Measurements from ENCODE around the gene DOCK3. TPM values are rescaled to one million over a fixed set of nuclear protein-coding genes. Genes with fewer than 3 reads are reported as not detected.
A peak's percentile ranks its signal among the peaks of the same experiment; 100 is the strongest.
"Not testable (repeated sequence)": the region's sequence is repeated elsewhere in the genome, so short reads cannot be mapped to it uniquely, and the experiment has no call there.

The DOCK3 gene
- total RNA-seq, 8 experiments from 2014 or later, result 1.0 to 17.3 (median 9.7) TPM

DNA sequence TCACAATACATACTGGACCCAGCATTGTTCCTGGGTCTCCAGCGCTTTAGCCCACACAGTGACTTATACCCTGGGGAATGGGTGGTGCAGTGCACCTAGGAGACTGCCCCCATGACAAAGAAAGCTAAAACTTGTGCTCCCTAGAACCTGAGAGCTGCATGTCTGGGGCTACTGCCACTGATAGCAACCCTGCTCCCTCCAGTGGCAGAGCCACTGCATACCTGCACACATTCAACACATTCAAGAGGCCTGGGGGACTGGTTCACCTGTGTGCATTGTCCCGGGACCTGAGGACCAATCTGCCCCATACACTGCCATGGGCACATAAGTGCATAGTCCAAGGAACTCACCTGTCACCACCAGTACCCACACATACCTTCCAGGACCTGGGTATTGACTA, 407.6 kb downstream of the DOCK3 start:
- 20 to 100% (median 83%) methylated on average over 1 of the region's 2 CpGs; no CpG with 5 or more reads in 7 of the 10 experiments for WGBS, 10 experiments
- in situ Hi-C loops (cut with MboI; ENCODE audit: low pct_unique_long_range_greater_than_20kb in 2 of 9, low sequenced_read_pairs in 9 of 9, unreplicated experiment in 9 of 9), result no loop called here
- no peak for ATAC-seq (replicated peaks in 6 of 8)
- H3K4me1 ChIP-seq (replicated peaks in 1 of 2), result no peaks in the 10 kb centered on the region
- no peak overlapping the region for H3K4me3 ChIP-seq
- H3K27ac ChIP-seq, result no peak overlapping the region

DNA sequence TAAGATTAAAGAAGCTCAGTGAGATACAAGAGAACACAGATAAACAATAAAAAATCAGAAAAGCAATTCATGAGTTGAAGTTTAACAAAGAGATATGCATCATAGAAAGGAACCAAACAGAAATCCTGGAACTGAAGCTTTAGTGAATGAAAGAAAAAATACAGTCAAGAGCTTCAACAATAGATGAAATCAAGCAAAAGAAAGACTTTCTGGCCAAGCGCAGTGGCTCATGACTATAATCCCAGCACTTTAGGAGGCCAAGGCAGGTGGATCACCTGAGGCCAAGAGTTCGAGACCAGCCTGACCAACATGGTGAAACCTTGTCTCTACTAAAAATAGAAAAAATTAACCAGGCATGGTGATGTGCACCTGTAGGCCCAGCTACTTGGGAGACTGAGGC, 408.8 kb downstream of the DOCK3 start:
- no peak overlapping the region for H3K27ac ChIP-seq
- ATAC-seq (replicated peaks in 6 of 8), result no peak
- no peak overlapping the region for H3K4me3 ChIP-seq
- no peaks in the 10 kb centered on the region for H3K4me1 ChIP-seq (replicated peaks in 1 of 2)
- in situ Hi-C loops (cut with MboI; ENCODE audit: low pct_unique_long_range_greater_than_20kb in 2 of 9, low sequenced_read_pairs in 9 of 9, unreplicated experiment in 9 of 9), result no loop called here
- 48 to 100% (median 94%) methylated on average over 1 to 2 of the region's 2 CpGs; no CpG with 5 or more reads in 1 of the 10 experiments for WGBS, 10 experiments

DNA sequence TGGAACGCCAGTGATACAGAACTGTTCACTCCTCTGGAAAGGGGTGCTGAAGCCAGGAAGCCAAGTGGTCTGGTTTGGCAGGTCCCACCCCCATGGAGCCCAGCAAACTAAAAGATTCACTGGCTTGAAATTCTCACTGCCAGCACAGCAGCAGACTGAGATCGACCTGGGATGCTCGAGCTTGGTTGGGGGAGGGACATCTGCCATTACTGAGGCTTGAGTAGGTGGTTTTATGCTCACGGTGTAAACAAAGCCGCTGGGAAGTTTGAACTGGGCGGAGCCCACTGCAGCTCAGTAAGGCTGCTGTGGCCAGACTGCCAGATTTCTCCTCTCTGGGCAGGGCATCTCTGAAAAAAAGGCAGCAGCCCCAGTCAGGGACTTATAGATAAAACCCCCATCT, 417.4 kb downstream of the DOCK3 start:
- WGBS, 10 experiments, result 33 to 100% (median 71%) methylated on average over 1 to 5 of the region's 6 CpGs; no CpG with 5 or more reads in 5 of the 10 experiments
- in situ Hi-C loops (cut with MboI; ENCODE audit: low pct_unique_long_range_greater_than_20kb in 2 of 9, low sequenced_read_pairs in 9 of 9, unreplicated experiment in 9 of 9); H3K27ac ChIP-seq; ATAC-seq (replicated peaks in 6 of 8); H3K4me1 ChIP-seq (replicated peaks in 1 of 2); H3K4me3 ChIP-seq: not testable (repeated sequence)

DNA sequence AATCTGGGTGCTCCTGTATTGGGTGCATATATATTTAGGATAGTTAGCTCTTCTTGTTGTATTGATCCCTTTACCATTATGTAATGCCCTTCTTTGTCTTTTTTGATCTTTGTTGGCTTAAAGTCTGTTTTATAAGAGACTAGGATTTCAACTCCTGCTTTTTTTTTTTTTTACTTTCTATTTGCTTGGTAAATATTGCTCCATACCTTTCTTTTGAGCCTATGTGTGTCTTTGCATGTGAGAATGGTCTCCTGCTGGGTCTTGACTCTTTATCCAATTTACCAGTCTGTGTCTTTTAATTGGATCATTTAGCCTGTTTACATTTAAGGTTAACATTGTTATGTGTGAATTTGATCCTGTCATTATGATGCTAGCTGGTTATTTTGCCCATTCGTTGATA, 420.1 kb downstream of the DOCK3 start:
- 0 to 100% (median 39%) methylated on average over 1 of the region's 1 CpG; no CpG with 5 or more reads in 4 of the 10 experiments for WGBS, 10 experiments
- H3K27ac ChIP-seq; H3K4me1 ChIP-seq (replicated peaks in 1 of 2); in situ Hi-C loops (cut with MboI; ENCODE audit: low pct_unique_long_range_greater_than_20kb in 2 of 9, low sequenced_read_pairs in 9 of 9, unreplicated experiment in 9 of 9); H3K4me3 ChIP-seq; ATAC-seq (replicated peaks in 6 of 8): not testable (repeated sequence)

DNA sequence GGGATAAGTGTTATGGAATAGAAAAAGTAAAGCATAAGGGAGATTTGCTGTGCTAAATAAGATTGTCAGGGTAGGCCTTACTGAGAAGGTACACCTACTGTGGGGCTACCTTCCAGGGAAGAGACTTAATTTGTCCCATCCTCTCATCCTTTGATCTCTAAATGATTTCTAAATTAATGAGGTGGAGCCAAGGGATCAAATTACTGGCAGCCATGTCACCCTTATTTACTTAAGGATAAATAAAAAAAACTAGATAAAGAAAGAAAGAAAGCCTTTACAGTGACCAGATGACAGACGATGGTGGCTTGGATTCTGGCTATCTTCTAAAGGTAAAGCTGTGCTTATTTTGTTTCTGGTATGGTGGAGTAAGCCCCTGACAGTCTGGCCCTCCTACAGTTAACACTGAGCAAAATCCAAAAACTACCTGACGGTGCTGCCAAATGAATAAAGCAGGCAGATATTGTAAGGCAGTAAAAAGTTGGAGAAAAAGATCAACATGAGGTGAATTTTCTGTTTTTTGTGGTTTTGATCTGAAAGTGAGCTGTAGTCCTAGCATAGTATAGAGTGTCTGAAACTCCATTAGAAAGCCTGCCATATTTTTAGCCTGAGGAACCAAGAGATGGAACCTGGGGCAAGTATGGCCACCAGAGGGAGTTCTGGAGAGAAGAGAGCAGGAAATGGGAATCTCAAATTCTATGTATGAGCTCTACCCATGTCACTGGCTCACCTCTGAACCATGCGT, 425.2 kb downstream of the DOCK3 start:
- in situ Hi-C loops (cut with MboI; ENCODE audit: low pct_unique_long_range_greater_than_20kb in 2 of 9, low sequenced_read_pairs in 9 of 9, unreplicated experiment in 9 of 9), result loop anchor here in 2 of 9 experiments (10.0 to 25.0 kb wide), 2 partner anchors 262 to 275 kb away; no protein-coding TSS in a partner anchor
- peaks cover 0 to 3% of the 10 kb centered on the region in 2 donors for H3K4me1 ChIP-seq (replicated peaks in 1 of 2)

DNA sequence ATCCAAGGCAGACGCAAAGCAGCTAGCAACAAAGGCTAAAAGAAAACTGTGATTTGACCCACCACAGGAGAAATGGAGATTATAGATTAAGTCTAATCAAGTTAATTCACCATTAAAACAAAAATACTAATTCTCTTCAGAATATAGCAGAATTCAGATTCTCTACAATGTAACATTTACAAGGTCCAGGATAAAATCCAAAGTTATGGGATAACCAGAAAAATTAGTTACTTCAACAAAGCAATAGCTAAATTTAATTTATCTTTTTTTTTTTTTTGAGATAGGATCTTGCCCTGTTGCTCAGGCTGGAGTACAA, 425.8 kb downstream of the DOCK3 start:
- ATAC-seq (replicated peaks in 6 of 8), result no peak
- in situ Hi-C loops (cut with MboI; ENCODE audit: low pct_unique_long_range_greater_than_20kb in 2 of 9, low sequenced_read_pairs in 9 of 9, unreplicated experiment in 9 of 9), result loop anchor here in 2 of 9 experiments (10.0 to 25.0 kb wide), 2 partner anchors 262 to 274 kb away; no protein-coding TSS in a partner anchor

More for the DNA sequence above, 425.2 kb downstream of the DOCK3 start:
- H3K27ac ChIP-seq, result no peak overlapping the region
- peak in 4 of 8 experiments; percentile 47 to 96 (median 92) for ATAC-seq (replicated peaks in 6 of 8)
- no peak overlapping the region for H3K4me3 ChIP-seq
- 29 to 100% (median 65%) methylated on average over 1 to 3 of the region's 3 CpGs for WGBS, 10 experiments

DNA sequence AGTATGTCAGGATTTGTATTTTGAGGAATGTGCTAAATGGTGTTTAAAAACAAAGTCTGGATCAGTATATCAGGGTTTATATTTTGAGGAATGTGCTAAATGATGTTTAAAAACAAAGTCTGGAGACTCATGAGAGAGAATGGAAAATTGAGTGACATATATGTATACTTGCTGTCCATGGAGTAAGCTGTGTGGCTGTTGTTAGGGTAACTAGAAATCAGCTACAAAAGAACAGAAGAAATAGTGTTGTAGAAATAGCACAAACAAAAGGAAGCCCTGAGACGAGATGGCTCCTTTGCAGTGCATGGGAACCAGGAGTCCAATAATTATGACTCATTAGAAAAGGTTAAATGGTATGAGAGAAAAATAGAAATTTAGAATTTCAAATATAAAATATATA, 427.7 kb downstream of the DOCK3 start:
- in situ Hi-C loops (cut with MboI; ENCODE audit: low pct_unique_long_range_greater_than_20kb in 2 of 9, low sequenced_read_pairs in 9 of 9, unreplicated experiment in 9 of 9), result loop anchor here in 2 of 9 experiments (10.0 to 25.0 kb wide), 2 partner anchors 260 to 272 kb away; no protein-coding TSS in a partner anchor
- ATAC-seq (replicated peaks in 6 of 8), result peak in 2 of 8 experiments; percentile 40 to 95
- Histone ChIP-seq H3K4me1 (replicated peaks in 1 of 2) (peaks cover 0 to 3% of the 10 kb centered on the region in 2 donors), H3K27ac (no peak overlapping the region), H3K4me3 (no peak overlapping the region)
- WGBS, 10 experiments, result 33 to 80% (median 57%) methylated on average over 1 of the region's 1 CpG; no CpG with 5 or more reads in 1 of the 10 experiments

More for the DNA sequence above, 425.8 kb downstream of the DOCK3 start:
- Histone ChIP-seq H3K27ac (no peak overlapping the region), H3K4me1 (replicated peaks in 1 of 2) (peaks cover 0 to 3% of the 10 kb centered on the region in 2 donors), H3K4me3 (no peak overlapping the region)
- 33 to 100% (median 33%) methylated on average over 1 of the region's 1 CpG; no CpG with 5 or more reads in 7 of the 10 experiments for WGBS, 10 experiments

DNA sequence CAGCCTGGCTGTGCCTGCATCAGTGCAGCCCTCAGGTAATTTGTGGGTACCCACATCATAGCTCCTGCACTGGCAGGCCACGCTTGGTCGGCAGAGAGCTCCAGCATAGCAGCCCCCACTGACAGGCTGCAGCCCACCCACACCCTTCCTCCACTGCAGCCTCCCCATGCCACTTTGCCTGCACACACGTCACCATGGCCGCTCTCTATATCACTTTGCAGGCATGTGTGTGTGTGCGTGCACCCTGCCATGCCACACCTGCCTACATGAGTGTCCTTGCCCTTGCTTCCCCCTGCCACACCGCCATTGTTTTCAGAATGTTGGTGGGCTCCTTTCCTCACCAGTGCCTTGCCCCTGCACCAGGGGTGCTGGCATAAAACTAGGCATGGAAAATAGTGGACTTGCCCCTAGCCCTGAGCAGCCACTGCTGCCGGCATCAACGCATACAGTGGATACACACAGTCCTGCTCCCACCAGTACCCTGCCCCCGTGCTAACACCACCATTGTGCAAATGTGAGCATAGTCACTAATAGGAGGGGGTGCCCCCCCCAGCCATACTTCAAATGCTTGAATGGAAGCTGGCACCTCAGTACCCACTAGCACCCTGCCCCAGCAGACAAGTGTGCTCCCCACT, 431.6 kb downstream of the DOCK3 start:
- in situ Hi-C loops (cut with MboI; ENCODE audit: low pct_unique_long_range_greater_than_20kb in 2 of 9, low sequenced_read_pairs in 9 of 9, unreplicated experiment in 9 of 9), result loop anchor here in 2 of 9 experiments (10.0 to 25.0 kb wide), 2 partner anchors 256 to 268 kb away; no protein-coding TSS in a partner anchor
- 57 to 100% (median 80%) methylated on average over 1 to 3 of the region's 9 CpGs; no CpG with 5 or more reads in 3 of the 10 experiments for WGBS, 10 experiments
- Histone ChIP-seq H3K4me1 (replicated peaks in 1 of 2) (peaks cover 0 to 3% of the 10 kb centered on the region in 2 donors), H3K4me3 (no peak overlapping the region), H3K27ac (no peak overlapping the region)
- no peak for ATAC-seq (replicated peaks in 6 of 8)

DNA sequence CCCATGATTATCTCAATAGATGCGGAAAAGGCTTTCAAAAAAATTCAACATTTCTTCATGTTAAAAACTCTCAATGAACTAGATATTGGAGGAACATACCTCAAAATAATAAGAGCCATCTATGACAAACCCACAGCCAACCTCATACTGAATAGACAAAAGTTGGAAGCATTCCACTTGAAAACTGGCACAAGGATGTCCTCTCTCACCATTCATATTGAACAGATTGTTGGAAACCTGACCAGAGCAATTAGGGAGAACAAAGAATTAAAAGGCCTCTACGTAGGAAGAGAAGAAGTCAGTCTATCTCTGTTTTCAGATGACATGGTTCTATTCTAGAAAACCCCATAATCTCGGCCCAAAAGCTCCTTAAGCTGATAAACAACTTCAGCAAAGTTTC, 435.9 kb downstream of the DOCK3 start:
- Histone ChIP-seq H3K27ac (no peak overlapping the region), H3K4me3 (no peak overlapping the region), H3K4me1 (replicated peaks in 1 of 2) (no peaks in the 10 kb centered on the region)
- in situ Hi-C loops (cut with MboI; ENCODE audit: low pct_unique_long_range_greater_than_20kb in 2 of 9, low sequenced_read_pairs in 9 of 9, unreplicated experiment in 9 of 9), result loop anchor here in 1 of 9 experiments (25.0 kb wide), 1 partner anchor 252 kb away; no protein-coding TSS in a partner anchor
- WGBS, 10 experiments, result 19 to 100% (median 58%) methylated on average over 1 to 3 of the region's 3 CpGs; no CpG with 5 or more reads in 1 of the 10 experiments
- ATAC-seq (replicated peaks in 6 of 8), result no peak

DNA sequence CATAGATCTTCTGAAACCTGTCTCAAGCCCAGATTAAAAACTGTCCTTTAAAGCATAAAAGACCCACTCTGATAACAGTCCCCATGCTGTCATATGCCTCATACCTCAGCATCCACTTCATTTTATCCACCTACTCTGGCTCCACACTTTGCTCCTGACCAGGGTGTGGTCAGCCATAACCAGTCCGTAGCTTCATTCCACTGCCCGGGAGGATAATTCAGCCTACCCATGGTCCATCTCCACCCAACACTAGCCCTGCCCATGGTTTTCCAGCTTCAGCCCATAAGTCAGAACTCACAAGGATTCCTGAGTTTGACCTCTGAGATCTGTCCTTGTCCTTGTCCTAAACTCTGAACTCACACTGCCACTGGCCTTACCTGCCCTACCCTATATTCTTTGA, 448.2 kb downstream of the DOCK3 start:
- H3K27ac ChIP-seq, result no peak overlapping the region
- in situ Hi-C loops (cut with MboI; ENCODE audit: low pct_unique_long_range_greater_than_20kb in 2 of 9, low sequenced_read_pairs in 9 of 9, unreplicated experiment in 9 of 9), result loop anchor here in 1 of 9 experiments (25.0 kb wide), 1 partner anchor 239 kb away; no protein-coding TSS in a partner anchor
- H3K4me1 ChIP-seq (replicated peaks in 1 of 2), result no peaks in the 10 kb centered on the region
- peak in 3 of 8 experiments; percentile 50 to 98 (median 94) for ATAC-seq (replicated peaks in 6 of 8)
- WGBS, 10 experiments, result 20 to 100% (median 97%) methylated on average over 1 to 2 of the region's 2 CpGs; no CpG with 5 or more reads in 6 of the 10 experiments
- H3K4me3 ChIP-seq, result no peak overlapping the region

DNA sequence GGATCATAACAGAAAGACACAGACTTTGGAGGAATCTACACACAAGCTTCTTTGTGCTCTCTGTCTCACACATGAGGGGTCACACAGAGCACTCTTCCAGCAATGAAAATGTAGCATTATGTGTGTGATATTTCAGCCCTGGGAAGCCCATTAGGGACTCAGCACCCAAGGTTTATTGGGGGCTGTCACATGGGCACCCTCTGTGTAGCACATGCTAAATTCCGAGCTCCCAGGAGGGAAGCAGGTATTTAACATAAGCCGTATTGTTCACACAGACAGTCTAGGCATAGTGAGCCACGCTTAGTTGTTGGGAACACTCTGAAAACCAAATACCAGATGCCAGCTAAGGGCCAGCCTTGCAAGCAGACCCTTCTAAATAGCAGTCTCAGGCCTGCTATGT, 448.8 kb downstream of the DOCK3 start:
- Histone ChIP-seq H3K4me3 (no peak overlapping the region), H3K4me1 (replicated peaks in 1 of 2) (no peaks in the 10 kb centered on the region), H3K27ac (no peak overlapping the region)
- WGBS, 10 experiments, result 0 to 100% (median 60%) methylated on average over 1 to 3 of the region's 3 CpGs; no CpG with 5 or more reads in 5 of the 10 experiments
- ATAC-seq (replicated peaks in 6 of 8), result no peak
- in situ Hi-C loops (cut with MboI; ENCODE audit: low pct_unique_long_range_greater_than_20kb in 2 of 9, low sequenced_read_pairs in 9 of 9, unreplicated experiment in 9 of 9), result loop anchor here in 1 of 9 experiments (25.0 kb wide), 1 partner anchor 239 kb away; no protein-coding TSS in a partner anchor

DNA sequence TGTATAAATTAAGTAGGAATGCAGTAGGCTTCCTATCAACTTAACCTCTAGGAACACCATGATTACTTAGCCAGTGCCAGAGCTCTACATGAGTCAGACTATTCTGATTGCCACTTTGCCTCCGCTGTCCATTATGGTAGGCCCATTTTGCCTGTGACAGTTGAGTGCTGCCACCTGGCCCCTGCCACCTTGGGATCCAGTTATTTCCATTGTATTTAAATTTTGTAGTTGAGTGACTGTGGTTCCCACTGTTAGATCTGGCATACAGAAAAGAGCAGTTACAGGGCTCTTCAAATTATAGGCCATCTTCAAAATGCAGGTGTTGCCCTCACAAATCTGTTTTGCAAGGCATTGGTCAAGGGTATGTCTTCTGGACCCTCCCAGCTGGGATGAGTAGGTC, 456.9 kb downstream of the DOCK3 start:
- H3K4me3 ChIP-seq; H3K27ac ChIP-seq; H3K4me1 ChIP-seq (replicated peaks in 1 of 2); in situ Hi-C loops (cut with MboI; ENCODE audit: low pct_unique_long_range_greater_than_20kb in 2 of 9, low sequenced_read_pairs in 9 of 9, unreplicated experiment in 9 of 9); ATAC-seq (replicated peaks in 6 of 8): not testable (repeated sequence)
- WGBS, 10 experiments, result 89 to 100% (median 100%) methylated on average over 1 of the region's 1 CpG; no CpG with 5 or more reads in 6 of the 10 experiments

DNA sequence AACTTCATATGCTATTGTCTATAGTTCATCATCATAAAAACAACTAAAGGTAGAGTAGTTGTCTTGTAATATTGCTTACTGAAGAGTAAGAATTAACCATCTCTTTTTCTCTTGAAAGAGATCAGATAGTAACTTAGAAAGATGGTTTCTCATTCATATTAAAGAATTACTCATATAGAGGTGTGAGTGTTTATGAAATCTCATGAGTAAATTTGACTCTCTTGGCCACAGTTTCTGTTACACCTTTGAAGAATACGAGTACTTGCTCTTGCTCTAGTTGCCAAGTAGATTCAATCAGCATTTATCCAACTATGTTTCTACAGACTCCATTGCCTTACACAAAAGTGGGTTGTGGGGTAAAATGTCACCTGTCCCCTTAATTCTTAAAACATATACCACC, 463.0 kb downstream of the DOCK3 start:
- no peak for ATAC-seq (replicated peaks in 6 of 8)
- WGBS, 10 experiments, result 33 to 100% (median 83%) methylated on average over 1 of the region's 1 CpG; no CpG with 5 or more reads in 3 of the 10 experiments
- no peaks in the 10 kb centered on the region for H3K4me1 ChIP-seq (replicated peaks in 1 of 2)
- no peak overlapping the region for H3K4me3 ChIP-seq
- no peak overlapping the region for H3K27ac ChIP-seq
- in situ Hi-C loops (cut with MboI; ENCODE audit: low pct_unique_long_range_greater_than_20kb in 2 of 9, low sequenced_read_pairs in 9 of 9, unreplicated experiment in 9 of 9), result no loop called here
